Caco-2 (cell line): ENCODE results near the gene IPPK. TPM values are rescaled to one million over a fixed set of nuclear protein-coding genes. Genes with fewer than 3 reads are reported as not detected.

Experiments
- BruUV-seq: library from RNA; stranded (reverse); fragments of 400-500 nt; replicated peaks from 2 replicates; lab custom pipeline; 2021; lab: Mats Ljungman, UMichigan
- CTCF ChIA-PET: fragments of 300-600 bp; sonication (Branson Sonifier 250); formaldehyde crosslinking; loops from one replicate; lab custom pipeline; 2022; ENCODE audit warnings: antibody characterized with exemption; lab: Charles Lee
- POLR2A ChIA-PET: fragments of 300-600 bp; sonication (Branson Sonifier 250); formaldehyde crosslinking; loops from one replicate; lab custom pipeline; 2022; ENCODE audit warnings: antibody characterized with exemption; lab: Charles Lee
- DNase-seq, 2 experiments: peaks; one replicate each; pipeline versions ENCODE4 v3.0.0 to v3.0.0-alpha.2; 2020 to 2022
- H3K27me3 ChIP-seq: replicated peaks from 2 replicates; pipeline ENCODE4 v1.6.0; 2011; ENCODE audit warnings: low read length; ENCODE audit not compliant: control insufficient read depth, insufficient read depth
- H3K36me3 ChIP-seq: 2 replicates; pipeline ENCODE4 v1.5.1; 2011; ENCODE audit warnings: low read length; ENCODE audit not compliant: control insufficient read depth, insufficient read depth
- H3K4me1 ChIP-seq: fragments of 250-450 bp; sonication (Bioruptor Pico); 2 replicates; pipeline ENCODE4 v1.5.1; 2020; ENCODE audit warnings: mild to moderate bottlenecking
- H3K4me3 ChIP-seq: 2 replicates; pipeline ENCODE4 v1.5.1; 2011; ENCODE audit warnings: low read depth, mild to moderate bottlenecking, control low read depth, low read length
- H3K9me3 ChIP-seq: fragments of 250-450 bp; sonication (Bioruptor Pico); 2 replicates; pipeline ENCODE4 v1.5.1; 2020; ENCODE audit warnings: mild to moderate bottlenecking, moderate library complexity
- H3K27ac Mint-ChIP-seq: one replicate; pipeline ENCODE4 v1.8.0; 2022; ENCODE audit warnings: mixed read lengths; ENCODE audit not compliant: unreplicated experiment
- H3K27me3 Mint-ChIP-seq: one replicate; pipeline ENCODE4 v1.8.0; 2022; ENCODE audit warnings: mixed read lengths; ENCODE audit not compliant: insufficient read depth, unreplicated experiment
- H3K36me3 Mint-ChIP-seq: one replicate; pipeline ENCODE4 v1.8.0; 2022; ENCODE audit warnings: mild to moderate bottlenecking, mixed read lengths; ENCODE audit not compliant: insufficient read depth, unreplicated experiment
- H3K4me1 Mint-ChIP-seq: one replicate; pipeline ENCODE4 v1.8.0; 2022; ENCODE audit warnings: low read depth, mixed read lengths; ENCODE audit not compliant: unreplicated experiment
- H3K4me3 Mint-ChIP-seq: one replicate; pipeline ENCODE4 v1.8.0; 2022; ENCODE audit warnings: mild to moderate bottlenecking, moderate library complexity, mixed read lengths; ENCODE audit not compliant: unreplicated experiment
- H3K9me3 Mint-ChIP-seq: one replicate; pipeline ENCODE4 v1.8.0; 2022; ENCODE audit warnings: mixed read lengths; ENCODE audit not compliant: unreplicated experiment
- CTCF ChIP-seq, 2 experiments: fragments of 200-600 bp in 1 of 2; IDR thresholded peaks; 1 replicate in 1 of 2; 2 replicates in 1 of 2; pipeline versions ENCODE4 v1.5.1 to v1.8.0; 2011 to 2022; ENCODE audit warnings: antibody characterized with exemption in 1 of 2, control low read depth in 1 of 2, inconsistent platforms in 1 of 2, low read depth in 1 of 2, low read length in 1 of 2, mild to moderate bottlenecking in 1 of 2, moderate library complexity in 1 of 2; ENCODE audit not compliant: insufficient read depth in 1 of 2, severe bottlenecking in 1 of 2, unreplicated experiment in 1 of 2
- intact Hi-C: fragments of 100-400 bp; cut with micrococcal nuclease; formaldehyde crosslinking; loops from one replicate; pipeline ENCODE4 v1.10.0; 2022; ENCODE audit not compliant: unreplicated experiment
- total RNA-seq: library from RNA; stranded (reverse); gene quantifications from 2 replicates; pipeline ENCODE4 v1.2.3, GENCODE V29; 2022

Gene IPPK
- total RNA-seq, 1 experiment from 2014 or later = 5.4 TPM

- no TSS peak for BruUV-seq
- no peaks in the 10 kb centered on the region for H3K9me3 ChIP-seq
- Mint-ChIP-seq H3K36me3 (no peaks in the 10 kb centered on the region), H3K27me3 (no peaks in the 10 kb centered on the region), H3K9me3 (no peaks in the 10 kb centered on the region), H3K27ac (no peak overlapping the region), H3K4me1 (no peaks in the 10 kb centered on the region), H3K4me3 (no peak overlapping the region)
- no peak for DNase-seq
- ChIA-PET CTCF (no interaction called here), POLR2A (no interaction called here)
- H3K4me1 ChIP-seq = no peaks in the 10 kb centered on the region
- no peak for TF ChIP-seq CTCF (IDR thresholded peaks at IDR 0.05; ENCODE audit: insufficient read depth in 1 of 2, low read depth in 1 of 2, low read length in 1 of 2, severe bottlenecking in 1 of 2, unreplicated experiment in 1 of 2)
- H3K27me3 ChIP-seq = no peaks in the 10 kb centered on the region
- intact Hi-C loops = no loop called here
- no peak overlapping the region for H3K4me3 ChIP-seq
- no peaks in the 10 kb centered on the region for H3K36me3 ChIP-seq
These were observed 9.7 kb upstream of the IPPK start for GRCh38 chr9:92679413-92680165.

GRCh38 chr9:92671323-92671722 lies 1.4 kb upstream of the IPPK start:
- no peaks in the 10 kb centered on the region for H3K27me3 ChIP-seq
- Mint-ChIP-seq H3K4me1 (peaks cover 6% of the 10 kb centered on the region), H3K27ac (no peak overlapping the region), H3K9me3 (no peaks in the 10 kb centered on the region), H3K27me3 (no peaks in the 10 kb centered on the region), H3K4me3 (peak overlapping the region; percentile 76), H3K36me3 (no peaks in the 10 kb centered on the region)
- DNase-seq = no peak
- intact Hi-C loops = no loop called here
- no TSS peak for BruUV-seq
- no peaks in the 10 kb centered on the region for H3K9me3 ChIP-seq
- H3K4me3 ChIP-seq = peak overlapping the region; percentile 75
- H3K36me3 ChIP-seq = no peaks in the 10 kb centered on the region
- no peak for TF ChIP-seq CTCF (IDR thresholded peaks at IDR 0.05; ENCODE audit: insufficient read depth in 1 of 2, low read depth in 1 of 2, low read length in 1 of 2, severe bottlenecking in 1 of 2, unreplicated experiment in 1 of 2)
- POLR2A ChIA-PET = no interaction called here
- 0 out of 2 replicates have a peak, but pooled peaks cover 6% of the 10 kb centered on the region for H3K4me1 ChIP-seq
- CTCF ChIA-PET = no interaction called here

GRCh38 chr9:92669527-92669889 lies 423 bp downstream of the IPPK start:
- ChIA-PET CTCF (interaction anchor here (1.2 kb wide), 1 partner anchor 17 kb away, joined by 4 read pairs; no protein-coding TSS in a partner anchor), POLR2A (interaction anchor here (1.0 kb wide), 1 partner anchor 344 kb away, joined by 3 read pairs; the partner anchor contains the start of gene CENPP)
- H3K27me3 ChIP-seq = no peaks in the 10 kb centered on the region
- intact Hi-C loops = no loop called here
- H3K4me1 ChIP-seq = 0 out of 2 replicates have a peak, but pooled peaks cover 6% of the 10 kb centered on the region
- H3K27ac Mint-ChIP-seq = no peak overlapping the region
- H3K4me1 Mint-ChIP-seq = peaks cover 6% of the 10 kb centered on the region
- H3K36me3 ChIP-seq = no peaks in the 10 kb centered on the region
- DNase-seq = peak in 1 of 2 experiments; percentile 13
- no peaks in the 10 kb centered on the region for H3K27me3 Mint-ChIP-seq
- H3K4me3 Mint-ChIP-seq = peak overlapping the region; percentile 76
- peak overlapping the region; percentile 75 for H3K4me3 ChIP-seq
- no peaks in the 10 kb centered on the region for H3K36me3 Mint-ChIP-seq
- TF ChIP-seq CTCF (IDR thresholded peaks at IDR 0.05; ENCODE audit: insufficient read depth in 1 of 2, low read depth in 1 of 2, low read length in 1 of 2, severe bottlenecking in 1 of 2, unreplicated experiment in 1 of 2) = no peak
- no TSS peak for BruUV-seq
- no peaks in the 10 kb centered on the region for H3K9me3 Mint-ChIP-seq
- no peaks in the 10 kb centered on the region for H3K9me3 ChIP-seq
